ENCODE results near the gene LRRK2. TPM values are rescaled to one million over a fixed set of nuclear protein-coding genes. Genes with fewer than 3 reads are reported as not detected.
"Not testable (repeated sequence)": the region's sequence is repeated elsewhere in the genome, so short reads cannot be mapped to it uniquely, and the experiment has no call there.

The LRRK2 gene
- total RNA-seq, 4 donors from 2014 or later, result 24.0 to 32.8 (median 29.2) TPM

DNA sequence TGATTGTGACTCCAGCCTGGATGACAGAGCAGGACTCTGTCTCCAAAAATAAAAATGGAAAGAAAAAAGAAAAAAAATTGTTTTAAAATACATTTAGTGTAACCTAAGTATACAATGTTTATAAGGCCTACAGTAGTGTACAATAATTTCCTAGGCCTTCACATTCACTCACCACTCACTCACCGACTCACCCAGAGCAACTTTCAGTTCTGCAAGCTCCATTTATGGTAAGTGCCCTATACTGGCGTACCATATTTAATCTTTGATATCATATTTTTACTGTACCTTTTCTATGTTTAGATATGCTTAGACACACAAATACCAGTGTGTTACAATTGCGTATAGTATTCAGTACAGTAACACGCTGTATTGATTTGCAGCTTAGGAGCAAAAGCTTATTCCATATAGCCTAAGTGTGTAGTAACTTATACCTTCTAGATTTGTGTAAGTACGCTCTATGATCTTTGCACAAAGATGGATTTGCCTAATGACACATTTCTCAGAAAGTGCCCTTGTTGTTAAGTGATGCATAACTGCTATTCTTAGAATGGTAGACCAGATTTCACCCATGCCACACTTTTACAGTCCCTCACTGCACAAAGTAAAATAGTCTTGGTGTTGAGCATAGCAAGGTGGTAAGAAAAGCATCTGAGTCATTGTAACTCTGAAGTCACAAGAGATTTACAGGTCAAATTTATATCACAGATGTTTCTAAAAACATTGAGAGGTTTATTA, 151.9 kb downstream of the LRRK2 start:
- Histone ChIP-seq H3K36me3 (no peaks in the 10 kb centered on the region), H3K27ac (replicated peaks in 1 of 4) (no peak overlapping the region), H3K9me3 (peaks cover 0 to 6% (median 0%) of the 10 kb centered on the region in 4 donors), H3K27me3 (no peaks in the 10 kb centered on the region), H3K4me1 (no peaks in the 10 kb centered on the region), H3K4me3 (no peak overlapping the region)
- 95% methylated on average over 5 of the region's 5 CpGs for WGBS
- TF ChIP-seq EP300 (IDR thresholded peaks at IDR 0.05), result no peak
- no peak for TF ChIP-seq POLR2A (IDR thresholded peaks at IDR 0.05; ENCODE audit: low read depth)
- TF ChIP-seq, protein P1, sequence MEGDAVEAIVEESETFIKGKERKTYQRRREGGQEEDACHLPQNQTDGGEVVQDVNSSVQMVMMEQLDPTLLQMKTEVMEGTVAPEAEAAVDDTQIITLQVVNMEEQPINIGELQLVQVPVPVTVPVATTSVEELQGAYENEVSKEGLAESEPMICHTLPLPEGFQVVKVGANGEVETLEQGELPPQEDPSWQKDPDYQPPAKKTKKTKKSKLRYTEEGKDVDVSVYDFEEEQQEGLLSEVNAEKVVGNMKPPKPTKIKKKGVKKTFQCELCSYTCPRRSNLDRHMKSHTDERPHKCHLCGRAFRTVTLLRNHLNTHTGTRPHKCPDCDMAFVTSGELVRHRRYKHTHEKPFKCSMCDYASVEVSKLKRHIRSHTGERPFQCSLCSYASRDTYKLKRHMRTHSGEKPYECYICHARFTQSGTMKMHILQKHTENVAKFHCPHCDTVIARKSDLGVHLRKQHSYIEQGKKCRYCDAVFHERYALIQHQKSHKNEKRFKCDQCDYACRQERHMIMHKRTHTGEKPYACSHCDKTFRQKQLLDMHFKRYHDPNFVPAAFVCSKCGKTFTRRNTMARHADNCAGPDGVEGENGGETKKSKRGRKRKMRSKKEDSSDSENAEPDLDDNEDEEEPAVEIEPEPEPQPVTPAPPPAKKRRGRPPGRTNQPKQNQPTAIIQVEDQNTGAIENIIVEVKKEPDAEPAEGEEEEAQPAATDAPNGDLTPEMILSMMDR (IDR thresholded peaks at IDR 0.05), result no peak
- TF ChIP-seq POLR2AphosphoS5 (IDR thresholded peaks at IDR 0.05), result no peak
- DNase-seq (ENCODE audit: extremely low spot score), result no peak
- intact Hi-C loops (cut with DNase I), result no loop called here

DNA sequence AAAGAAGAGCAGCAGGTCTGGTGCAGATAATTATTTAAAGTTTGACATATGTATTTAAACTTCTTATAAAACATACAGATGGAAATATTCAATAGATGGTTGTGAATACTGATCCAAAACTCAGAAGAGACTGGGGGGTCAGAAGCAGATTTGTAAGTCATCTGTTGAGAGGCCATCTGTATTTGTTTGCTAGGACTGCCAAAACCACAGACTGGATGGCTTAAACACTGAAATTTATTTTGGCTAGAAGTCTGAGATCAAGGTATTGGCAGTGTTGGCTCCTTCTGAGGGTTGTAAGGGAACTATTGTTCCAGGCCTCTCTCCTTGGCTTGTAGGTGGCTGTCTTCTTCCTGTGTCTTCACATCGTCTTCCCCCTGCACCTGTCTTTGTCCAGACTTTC, 153.9 kb downstream of the LRRK2 start:
- H3K9me3 ChIP-seq, result peaks cover 0 to 6% (median 0%) of the 10 kb centered on the region in 4 donors
- 84% methylated on average over 1 of the region's 1 CpG for WGBS
- no peak overlapping the region for H3K27ac ChIP-seq (replicated peaks in 1 of 4)
- no peak for DNase-seq (ENCODE audit: extremely low spot score)
- no peak overlapping the region for H3K4me3 ChIP-seq
- TF ChIP-seq, protein P1 (IDR thresholded peaks at IDR 0.05), result no peak
- TF ChIP-seq POLR2AphosphoS5 (IDR thresholded peaks at IDR 0.05), result no peak
- TF ChIP-seq EP300 (IDR thresholded peaks at IDR 0.05), result no peak
- no peak for TF ChIP-seq POLR2A (IDR thresholded peaks at IDR 0.05; ENCODE audit: low read depth)
- no peaks in the 10 kb centered on the region for H3K27me3 ChIP-seq
- intact Hi-C loops (cut with DNase I), result no loop called here
- H3K36me3 ChIP-seq, result no peaks in the 10 kb centered on the region
- no peaks in the 10 kb centered on the region for H3K4me1 ChIP-seq

DNA sequence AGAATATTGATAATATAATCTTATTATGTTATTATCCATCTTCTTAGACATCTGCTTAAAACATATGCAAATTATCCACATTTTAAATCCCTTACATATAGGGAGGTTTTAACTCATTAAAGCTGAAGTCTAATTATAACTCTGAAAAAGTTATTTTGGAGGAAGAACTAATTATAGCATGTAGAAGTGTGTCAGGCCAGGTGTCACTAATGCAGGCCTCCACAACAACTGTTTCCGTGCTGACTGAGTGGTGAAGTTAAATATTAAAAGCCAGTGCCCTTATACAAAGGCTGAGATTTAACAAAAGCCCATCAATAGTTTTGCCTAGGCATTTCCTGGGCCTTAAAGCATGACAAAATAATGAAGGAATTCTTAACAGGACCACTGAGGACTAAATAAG, 157.4 kb downstream of the LRRK2 start:
- WGBS, result 81% methylated on average over 1 of the region's 1 CpG
- H3K27ac ChIP-seq (replicated peaks in 1 of 4), result no peak overlapping the region
- no peak overlapping the region for H3K4me3 ChIP-seq
- TF ChIP-seq EP300 (IDR thresholded peaks at IDR 0.05) (no peak), POLR2AphosphoS5 (IDR thresholded peaks at IDR 0.05) (no peak), POLR2A (IDR thresholded peaks at IDR 0.05; ENCODE audit: low read depth) (no peak)
- TF ChIP-seq, protein P1 (IDR thresholded peaks at IDR 0.05), result no peak
- peaks cover 0 to 5% (median 0%) of the 10 kb centered on the region in 4 donors for H3K9me3 ChIP-seq
- intact Hi-C loops (cut with DNase I), result no loop called here
- H3K27me3 ChIP-seq, result no peaks in the 10 kb centered on the region
- no peaks in the 10 kb centered on the region for H3K36me3 ChIP-seq
- H3K4me1 ChIP-seq, result no peaks in the 10 kb centered on the region
- DNase-seq (ENCODE audit: extremely low spot score), result no peak

DNA sequence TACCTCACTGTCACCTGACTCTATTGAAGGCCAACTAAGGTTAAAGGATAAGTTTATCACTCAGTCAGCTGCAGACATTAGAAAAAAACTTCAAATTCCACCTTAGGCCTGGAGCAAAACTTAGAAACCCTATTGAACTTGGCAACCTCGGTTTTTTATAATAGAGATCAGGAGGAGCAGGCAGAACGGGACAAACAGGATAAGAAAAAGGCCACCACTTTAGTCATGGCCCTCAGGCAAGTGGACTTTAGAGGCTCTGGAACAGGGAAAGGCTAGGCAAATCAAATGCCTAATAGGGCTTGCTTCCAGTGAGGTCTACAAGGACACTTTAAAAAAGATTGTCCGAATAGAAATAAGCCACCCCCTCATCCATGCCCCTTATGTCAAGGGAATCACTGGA, 162.5 kb downstream of the LRRK2 start:
- H3K9me3 ChIP-seq, result not testable (repeated sequence)

DNA sequence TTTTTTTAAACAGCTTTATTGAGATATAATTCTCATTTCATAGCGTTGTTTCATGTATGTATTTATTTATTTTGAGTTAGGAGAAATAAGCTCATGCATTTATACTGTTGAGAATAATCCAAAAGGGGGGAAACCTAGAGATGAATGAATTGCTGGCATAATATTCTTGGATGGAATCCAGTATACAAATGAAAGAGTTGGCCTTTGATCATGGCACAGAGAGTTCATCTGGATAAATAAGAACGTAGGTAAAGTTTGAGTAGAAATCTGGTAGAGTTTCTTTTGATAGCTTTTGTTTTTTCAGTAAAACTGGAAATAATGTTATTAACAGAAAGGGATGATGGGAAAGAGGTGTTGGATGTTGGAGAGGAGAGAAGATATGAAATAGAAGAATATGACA, 166.2 kb downstream of the LRRK2 start:
- H3K4me3 ChIP-seq, result no peak overlapping the region
- no peak for TF ChIP-seq POLR2AphosphoS5 (IDR thresholded peaks at IDR 0.05)
- no peak for TF ChIP-seq POLR2A (IDR thresholded peaks at IDR 0.05; ENCODE audit: low read depth)
- TF ChIP-seq, protein P1 (IDR thresholded peaks at IDR 0.05), result no peak
- no peak for TF ChIP-seq EP300 (IDR thresholded peaks at IDR 0.05)
- 54% methylated on average over 2 of the region's 2 CpGs for WGBS
- no peak overlapping the region for H3K27ac ChIP-seq (replicated peaks in 1 of 4)
- DNase-seq (ENCODE audit: extremely low spot score), result no peak
- H3K4me1 ChIP-seq, result no peaks in the 10 kb centered on the region
- no peaks in the 10 kb centered on the region for H3K27me3 ChIP-seq
- H3K36me3 ChIP-seq, result no peaks in the 10 kb centered on the region
- no peaks in the 10 kb centered on the region for H3K9me3 ChIP-seq
- intact Hi-C loops (cut with DNase I), result no loop called here

More for the DNA sequence above, 162.5 kb downstream of the LRRK2 start:
- DNase-seq (ENCODE audit: extremely low spot score); intact Hi-C loops (cut with DNase I); H3K27ac ChIP-seq (replicated peaks in 1 of 4); H3K4me1 ChIP-seq; H3K27me3 ChIP-seq; H3K4me3 ChIP-seq; H3K36me3 ChIP-seq: not testable (repeated sequence)
- WGBS, result 87% methylated on average over 3 of the region's 3 CpGs
